SU-DHL-6 (cell line): ENCODE data around the gene EWSR1.

Source experiments
- H2AFZ ChIP-seq: fragments of 200-600 bp; sonication (generic); 2 replicates; pipeline ENCODE4 v1.6.1; 2014; ENCODE audit warnings: low read depth, mild to moderate bottlenecking, moderate library complexity, mixed read lengths, antibody characterized with exemption, low read length; ENCODE audit not compliant: severe bottlenecking
- H3F3A ChIP-seq: fragments of 200-600 bp; shearing (Covaris generic); 2 replicates; pipeline ENCODE4 v1.6.0; 2016; ENCODE audit warnings: antibody characterized with exemption, mild to moderate bottlenecking; ENCODE audit not compliant: insufficient read depth
- H3K27ac ChIP-seq: fragments of 200-600 bp; sonication (generic); 2 replicates; pipeline ENCODE4 v1.5.1; 2016; ENCODE audit warnings: low read depth, mild to moderate bottlenecking, low read length, moderate library complexity, mixed read lengths
- H3K27me3 ChIP-seq: fragments of 200-600 bp; sonication (generic), shearing (Covaris generic); 2 replicates; pipeline ENCODE4 v1.6.0; 2014; ENCODE audit warnings: mild to moderate bottlenecking, low read length
- H3K36me3 ChIP-seq: fragments of 200-600 bp; sonication (generic); 2 replicates; pipeline ENCODE4 v1.6.1; 2014; ENCODE audit warnings: mild to moderate bottlenecking, low read length, mixed read lengths
- H3K4me2 ChIP-seq: fragments of 300-600, 200-600 bp; shearing (Covaris generic), sonication (generic); 2 replicates; pipeline ENCODE4 v1.6.0; 2014; ENCODE audit warnings: low read length, low read depth, mild to moderate bottlenecking; ENCODE audit not compliant: poor library complexity, severe bottlenecking
- H3K4me3 ChIP-seq: fragments of 200-600 bp; sonication (generic); 2 replicates; pipeline ENCODE4 v1.5.1; 2014; ENCODE audit warnings: antibody characterized with exemption, low read length, mild to moderate bottlenecking, mixed read lengths; ENCODE audit not compliant: insufficient read depth, poor library complexity, severe bottlenecking
- H3K79me2 ChIP-seq: fragments of 200-600 bp; sonication (generic); 2 replicates; pipeline ENCODE4 v1.6.1; 2014; ENCODE audit warnings: mild to moderate bottlenecking, low read length, moderate library complexity; ENCODE audit not compliant: insufficient read depth
- H3K9ac ChIP-seq: fragments of 200-600 bp; sonication (generic); 2 replicates; pipeline ENCODE4 v1.7.0; 2014; ENCODE audit warnings: mild to moderate bottlenecking, low read length
- H3K9me2 ChIP-seq: fragments of 200-600 bp; sonication (generic); replicated peaks from 2 replicates; pipeline ENCODE4 v1.6.1; 2014; ENCODE audit warnings: low read length; ENCODE audit not compliant: insufficient read depth
- H3K9me3 ChIP-seq: fragments of 200-600 bp; sonication (generic); 2 replicates; pipeline ENCODE4 v1.6.1; 2014; ENCODE audit warnings: low read length, mixed read lengths; ENCODE audit not compliant: insufficient read depth
- H4K20me1 ChIP-seq: fragments of 200-600 bp; sonication (generic); 2 replicates; pipeline ENCODE4 v1.6.1; 2014; ENCODE audit warnings: low read depth, mild to moderate bottlenecking, antibody characterized with exemption, low read length, moderate library complexity, mixed read lengths
- CTCF ChIP-seq: fragments of 200-600 bp; sonication (generic); IDR thresholded peaks from one replicate; pipeline ENCODE4 v1.5.1; 2017; ENCODE audit warnings: antibody characterized with exemption, mild to moderate bottlenecking, low read length, moderate library complexity; ENCODE audit not compliant: insufficient read depth, poor library complexity, severe bottlenecking
- EZH2phosphoT487 ChIP-seq: fragments of 200-600 bp; sonication (generic), shearing (Covaris generic); conservative IDR thresholded peaks from 2 replicates; pipeline ENCODE4 v1.6.1; 2018; ENCODE audit warnings: mild to moderate bottlenecking, antibody characterized with exemption, low read length, moderate library complexity, mixed read lengths

Gene EWSR1

GRCh38 chr22:29339381-29340235, 71.5 kb downstream of the EWSR1 start:
- TF ChIP-seq EZH2phosphoT487 (no peak), CTCF (no peak)
- H4K20me1 ChIP-seq, result no peaks in the 10 kb centered on the region

GRCh38 chr22:29340566-29340965, 72.5 kb downstream of the EWSR1 start:
- Histone ChIP-seq H3K79me2 (no peaks in the 10 kb centered on the region), H3K27me3 (no peaks in the 10 kb centered on the region), H3K9me3 (no peaks in the 10 kb centered on the region), H3K4me2 (no peak overlapping the region), H2AFZ (no peak overlapping the region), H3K9me2 (no peaks in the 10 kb centered on the region), H4K20me1 (no peaks in the 10 kb centered on the region), H3F3A (no peaks in the 10 kb centered on the region), H3K27ac (no peak overlapping the region), H3K36me3 (no peaks in the 10 kb centered on the region), H3K4me3 (no peak overlapping the region), H3K9ac (no peak overlapping the region)
- TF ChIP-seq CTCF (no peak), EZH2phosphoT487 (no peak)

More at GRCh38 chr22:29339381-29340235, 71.5 kb downstream of the EWSR1 start:
- Histone ChIP-seq H3K4me3 (no peak overlapping the region), H3K9ac (no peak overlapping the region), H3K27me3 (no peaks in the 10 kb centered on the region), H3K27ac (no peak overlapping the region), H3K9me3 (no peaks in the 10 kb centered on the region), H3F3A (no peaks in the 10 kb centered on the region), H3K79me2 (no peaks in the 10 kb centered on the region), H2AFZ (no peak overlapping the region), H3K4me2 (no peak overlapping the region), H3K9me2 (no peaks in the 10 kb centered on the region), H3K36me3 (no peaks in the 10 kb centered on the region)

- H3K9me2 ChIP-seq, result no peaks in the 10 kb centered on the region
- H2AFZ ChIP-seq, result no peak overlapping the region
- H3K9me3 ChIP-seq, result no peaks in the 10 kb centered on the region
- H3K4me2 ChIP-seq, result no peak overlapping the region
- no peak overlapping the region for H3K9ac ChIP-seq
- no peaks in the 10 kb centered on the region for H3K79me2 ChIP-seq
- H3K27me3 ChIP-seq, result no peaks in the 10 kb centered on the region
- no peak overlapping the region for H3K27ac ChIP-seq
- no peaks in the 10 kb centered on the region for H4K20me1 ChIP-seq
- no peak for TF ChIP-seq EZH2phosphoT487
- no peak for TF ChIP-seq CTCF
- no peaks in the 10 kb centered on the region for H3K36me3 ChIP-seq
- no peak overlapping the region for H3K4me3 ChIP-seq
- H3F3A ChIP-seq, result no peaks in the 10 kb centered on the region
Observed at GRCh38 chr22:29341056-29341848, 73.2 kb downstream of the EWSR1 start.
